Neural cell (in vitro differentiated cells): Measurements from ENCODE around the gene CCDC82. TPM values are rescaled to one million over a fixed set of nuclear protein-coding genes. Genes with fewer than 3 reads are reported as not detected.

Experiments used
- H2AFZ ChIP-seq: fragments of 200-600, 300-800 bp; sonication (generic), shearing (Covaris generic); 2 replicates; pipeline ENCODE4 v1.6.0; 2014; ENCODE audit warnings: low read depth, mild to moderate bottlenecking, antibody characterized with exemption, low read length, moderate library complexity
- H3F3A ChIP-seq: fragments of 200-600 bp; shearing (Covaris generic); 2 replicates; pipeline ENCODE4 v1.6.1; 2016; ENCODE audit warnings: mild to moderate bottlenecking, moderate library complexity, mixed read lengths, antibody characterized with exemption, low read length; ENCODE audit not compliant: insufficient read depth, poor library complexity, severe bottlenecking
- H3K27ac ChIP-seq: fragments of 200-600, 300-800 bp; sonication (generic), shearing (Covaris generic); 2 replicates; pipeline ENCODE4 v1.5.1; 2014; ENCODE audit warnings: mild to moderate bottlenecking, low read length, moderate library complexity
- H3K27me3 ChIP-seq: fragments of 300-800, 200-600 bp; sonication (generic), shearing (Covaris generic); 2 replicates; pipeline ENCODE4 v1.6.0; 2014; ENCODE audit warnings: mild to moderate bottlenecking, low read depth, low read length, moderate library complexity; ENCODE audit not compliant: insufficient read depth
- H3K36me3 ChIP-seq: fragments of 300-800, 200-600 bp; sonication (generic), shearing (Covaris generic); 2 replicates; pipeline ENCODE4 v1.5.1; 2014; ENCODE audit warnings: mild to moderate bottlenecking, antibody characterized with exemption, low read length, moderate library complexity; ENCODE audit not compliant: insufficient read depth
- H3K4me2 ChIP-seq: fragments of 300-800, 200-600 bp; sonication (generic), shearing (Covaris generic); 2 replicates; pipeline ENCODE4 v1.6.0; 2014; ENCODE audit warnings: mild to moderate bottlenecking, low read length
- H3K4me3 ChIP-seq: fragments of 300-800, 200-600 bp; sonication (generic), shearing (Covaris generic); 2 replicates; pipeline ENCODE4 v1.5.1; 2014; ENCODE audit warnings: mild to moderate bottlenecking, low read length, moderate library complexity
- H3K79me2 ChIP-seq: fragments of 200-600 bp; shearing (Covaris generic); replicated peaks from 2 replicates; pipeline ENCODE4 v1.6.0; 2014; ENCODE audit warnings: mild to moderate bottlenecking, low read length, moderate library complexity; ENCODE audit not compliant: insufficient read depth
- H3K9ac ChIP-seq: fragments of 300-800, 200-600 bp; sonication (generic), shearing (Covaris generic); 2 replicates; pipeline ENCODE4 v1.6.1; 2016; ENCODE audit warnings: mild to moderate bottlenecking, low read length, mixed read lengths
- H3K9me2 ChIP-seq: fragments of 200-600 bp; shearing (Covaris generic); 2 replicates; pipeline ENCODE4 v1.6.1; 2016; ENCODE audit warnings: mild to moderate bottlenecking, low read length, mixed read lengths; ENCODE audit not compliant: insufficient read depth
- H3K9me3 ChIP-seq: fragments of 200-600, 300-800 bp; sonication (generic), shearing (Covaris generic); 2 replicates; pipeline ENCODE4 v1.6.1; 2016; ENCODE audit warnings: mild to moderate bottlenecking, mixed run types, low read length, moderate library complexity, mixed read lengths
- H4K20me1 ChIP-seq: fragments of 200-600 bp; shearing (Covaris generic); 2 replicates; pipeline ENCODE4 v1.6.1; 2016; ENCODE audit warnings: mild to moderate bottlenecking, mixed run types; ENCODE audit not compliant: insufficient read depth
- CTCF ChIP-seq: fragments of 450-650 bp; IDR thresholded peaks from 2 replicates; pipeline ENCODE4 v1.5.1; 2014; ENCODE audit warnings: antibody characterized with exemption, mild to moderate bottlenecking, moderate library complexity; ENCODE audit not compliant: poor library complexity, severe bottlenecking
- EP300 ChIP-seq: fragments of 450-650 bp; conservative IDR thresholded peaks from 2 replicates; pipeline ENCODE4 v1.6.1; 2014; ENCODE audit warnings: antibody characterized with exemption, mild to moderate bottlenecking, moderate library complexity; ENCODE audit not compliant: poor library complexity, severe bottlenecking
- MXI1 ChIP-seq: fragments of 450-650 bp; conservative IDR thresholded peaks from 2 replicates; pipeline ENCODE4 v1.6.1; 2014; ENCODE audit warnings: antibody characterized with exemption, mild to moderate bottlenecking; ENCODE audit not compliant: poor library complexity, severe bottlenecking
- REST ChIP-seq: IDR thresholded peaks from 2 replicates; pipeline ENCODE4 v1.6.1; 2012; ENCODE audit warnings: borderline replicate concordance
- TAF1 ChIP-seq: IDR thresholded peaks from 2 replicates; pipeline ENCODE4 v1.6.1; 2012; ENCODE audit warnings: low read depth
- polyA plus RNA-seq: library from polyadenylated mRNA; depleted of rRNA; stranded (reverse); fragments of >200 nt; gene quantifications from 2 replicates; pipeline ENCODE4 v1.2.3, GENCODE V29; 2014

Gene CCDC82
- polyA plus RNA-seq, 1 donor from 2014 or later = 238 TPM

GRCh38 chr11:96400697-96401096 lies 11.0 kb upstream of the CCDC82 start:
- H4K20me1 ChIP-seq = no peaks in the 10 kb centered on the region
- H2AFZ ChIP-seq = no peak overlapping the region
- no peaks in the 10 kb centered on the region for H3K36me3 ChIP-seq
- TF ChIP-seq CTCF = no peak
- TF ChIP-seq EP300 = no peak
- TF ChIP-seq REST = no peak
- no peak for TF ChIP-seq TAF1
- H3K4me2 ChIP-seq = no peak overlapping the region
- H3K79me2 ChIP-seq = no peaks in the 10 kb centered on the region
- no peaks in the 10 kb centered on the region for H3K27me3 ChIP-seq
- H3K9ac ChIP-seq = no peak overlapping the region
- no peaks in the 10 kb centered on the region for H3F3A ChIP-seq
- no peak overlapping the region for H3K4me3 ChIP-seq
- H3K9me3 ChIP-seq = no peaks in the 10 kb centered on the region
- H3K27ac ChIP-seq = no peak overlapping the region
- no peaks in the 10 kb centered on the region for H3K9me2 ChIP-seq

- Histone ChIP-seq H3K36me3 (no peaks in the 10 kb centered on the region), H3K9ac (no peak overlapping the region), H3K27ac (no peak overlapping the region), H3K9me3 (no peaks in the 10 kb centered on the region), H3K4me3 (no peak overlapping the region), H3K4me2 (no peak overlapping the region), H3K9me2 (no peaks in the 10 kb centered on the region), H3K79me2 (no peaks in the 10 kb centered on the region), H2AFZ (no peak overlapping the region), H3F3A (no peaks in the 10 kb centered on the region), H4K20me1 (no peaks in the 10 kb centered on the region), H3K27me3 (no peaks in the 10 kb centered on the region)
- TF ChIP-seq MXI1 = no peak
- TF ChIP-seq TAF1 = no peak
- TF ChIP-seq EP300 = no peak
- no peak for TF ChIP-seq REST
Observed at GRCh38 chr11:96397863-96398262, 8.2 kb upstream of the CCDC82 start.
